CD14-positive monocyte (primary cell): ENCODE results near the gene MYBPHL. TPM values are rescaled to one million over a fixed set of nuclear protein-coding genes. Genes with fewer than 3 reads are reported as not detected.

Experiments
- DNase-seq, 3 donors: peaks; one replicate each; pipeline ENCODE4 v3.0.0-alpha.2; 2011 to 2022
- H2AFZ ChIP-seq: 2 replicates; pipeline ENCODE4 v1.6.0; 2012; ENCODE audit warnings: mild to moderate bottlenecking, low read depth, low read length, inconsistent platforms; ENCODE audit not compliant: insufficient read depth, poor library complexity, severe bottlenecking
- H3K27ac ChIP-seq, 2 donors: 1 replicate in 1 of 2; 2 replicates in 1 of 2; pipeline ENCODE4 v1.5.1; 2012 to 2013; ENCODE audit warnings: low read length in 2 of 2, control low read depth in 1 of 2, inconsistent platforms in 1 of 2, low read depth in 1 of 2, mild to moderate bottlenecking in 1 of 2
- H3K27me3 ChIP-seq, 2 donors: one replicate each; pipeline versions ENCODE4 v1.6.0 to v1.6.1; 2011 to 2013; ENCODE audit warnings: low read length in 2 of 2; ENCODE audit not compliant: control insufficient read depth in 2 of 2, insufficient read depth in 2 of 2
- H3K36me3 ChIP-seq, 2 donors: replicated peaks in 1 of 2; 1 replicate in 1 of 2; 2 replicates in 1 of 2; pipeline versions ENCODE4 v1.5.1 to v1.6.1; 2012 to 2013; ENCODE audit warnings: low read length in 2 of 2, control low read depth in 1 of 2, inconsistent platforms in 1 of 2, mild to moderate bottlenecking in 1 of 2; ENCODE audit not compliant: insufficient read depth in 2 of 2, control insufficient read depth in 1 of 2
- H3K4me1 ChIP-seq, 2 donors: 1 replicate in 1 of 2; 2 replicates in 1 of 2; pipeline versions ENCODE4 v1.5.1 to v1.6.1; 2012 to 2013; ENCODE audit warnings: low read length in 2 of 2, control low read depth in 1 of 2, inconsistent platforms in 1 of 2, mild to moderate bottlenecking in 1 of 2, moderate library complexity in 1 of 2; ENCODE audit not compliant: insufficient read depth in 2 of 2, control insufficient read depth in 1 of 2
- H3K4me2 ChIP-seq: replicated peaks from 2 replicates; pipeline ENCODE3; 2012; ENCODE audit warnings: low read length, moderate library complexity, mild to moderate bottlenecking; ENCODE audit not compliant: poor library complexity, severe bottlenecking; ENCODE audit errors: extremely low read depth
- H3K4me3 ChIP-seq, 3 experiments: fragments of 200-600 bp in 1 of 3; sonication (generic) in 1 of 3; replicated peaks in 1 of 3; 1 replicate in 2 of 3; 2 replicates in 1 of 3; pipeline ENCODE4 v1.5.1; 2011 to 2013; ENCODE audit warnings: low read length in 3 of 3, mild to moderate bottlenecking in 3 of 3, control low read depth in 2 of 3, low read depth in 2 of 3, inconsistent platforms in 1 of 3, moderate library complexity in 1 of 3
- H3K79me2 ChIP-seq: 2 replicates; pipeline ENCODE4 v1.6.0; 2012; ENCODE audit warnings: mild to moderate bottlenecking, control low read depth, inconsistent platforms, low read length, moderate library complexity; ENCODE audit not compliant: insufficient read depth
- H3K9ac ChIP-seq: 2 replicates; pipeline ENCODE4 v1.6.0; 2017; ENCODE audit warnings: low read length, mild to moderate bottlenecking; ENCODE audit not compliant: insufficient read depth, poor library complexity, severe bottlenecking
- H3K9me3 ChIP-seq, 2 donors: replicated peaks in 1 of 2; 1 replicate in 1 of 2; 2 replicates in 1 of 2; pipeline versions ENCODE4 v1.5.1 to v1.6.1; 2012 to 2013; ENCODE audit warnings: low read length in 2 of 2, control low read depth in 1 of 2; ENCODE audit not compliant: control insufficient read depth in 1 of 2, insufficient read depth in 1 of 2
- H4K20me1 ChIP-seq: 2 replicates; pipeline ENCODE4 v1.6.0; 2012; ENCODE audit warnings: mild to moderate bottlenecking, low read length, control low read depth, moderate library complexity; ENCODE audit not compliant: insufficient read depth
- H3K27ac Mint-ChIP-seq, 7 donors: one replicate each; pipeline ENCODE4 v1.8.0; 2020; ENCODE audit warnings: mild to moderate bottlenecking in 7 of 7, mixed read lengths in 7 of 7, moderate library complexity in 6 of 7, inconsistent platforms in 2 of 7
- H3K27me3 Mint-ChIP-seq, 3 donors: one replicate each; pipeline ENCODE4 v1.8.0; 2021 to 2022; ENCODE audit warnings: low read depth in 3 of 3, mild to moderate bottlenecking in 3 of 3, mixed read lengths in 3 of 3, moderate library complexity in 3 of 3, inconsistent platforms in 1 of 3
- H3K36me3 Mint-ChIP-seq, 2 donors: one replicate each; pipeline ENCODE4 v1.8.0; 2020; ENCODE audit warnings: mixed read lengths in 2 of 2, inconsistent platforms in 1 of 2, mild to moderate bottlenecking in 1 of 2
- H3K4me1 Mint-ChIP-seq: one replicate; pipeline ENCODE4 v1.8.0; 2020; ENCODE audit warnings: mild to moderate bottlenecking, mixed read lengths
- H3K4me3 Mint-ChIP-seq, 2 donors: one replicate each; pipeline ENCODE4 v1.8.0; 2020; ENCODE audit warnings: mild to moderate bottlenecking in 2 of 2, mixed read lengths in 2 of 2, moderate library complexity in 1 of 2
- H3K9me3 Mint-ChIP-seq, 7 donors: one replicate each; pipeline ENCODE4 v1.8.0; 2020 to 2022; ENCODE audit warnings: mixed read lengths in 7 of 7, mild to moderate bottlenecking in 6 of 7, moderate library complexity in 6 of 7, inconsistent platforms in 2 of 7
- CTCF ChIP-seq: fragments of 200-600 bp; IDR thresholded peaks from one replicate; pipeline ENCODE4 v1.8.0; 2022; ENCODE audit warnings: antibody characterized with exemption, mild to moderate bottlenecking
- WGBS: methylation state at CpG from one replicate; pipeline ENCODE4 v1.1.5; 2013; ENCODE audit warnings: missing lambda C conversion rate; ENCODE audit not compliant: insufficient coverage; 5-methylcytosine and 5-hydroxymethylcytosine counted together
- intact Hi-C, 2 donors: fragments of 100-400 bp; cut with micrococcal nuclease; formaldehyde crosslinking; loops; one replicate each; pipeline versions ENCODE4 v1.15.0 to v1.15.1; 2023
- polyA plus RNA-seq, 3 donors: library from polyadenylated mRNA; depleted of rRNA in 1 of 3; unstranded in 2 of 3; stranded (reverse) in 1 of 3; fragments of 300-500 nt in 2 of 3; fragments of >200 nt in 1 of 3; fragmentation: Illumina TruSeq in 2 of 3; gene quantifications; 1 replicate in 2 of 3; 2 replicates in 1 of 3; pipeline ENCODE4 v1.2.3, GENCODE V29; 2012 to 2021

MYBPHL gene
- polyA plus RNA-seq, 3 donors = 0.13 TPM; not detected in 2

DNA sequence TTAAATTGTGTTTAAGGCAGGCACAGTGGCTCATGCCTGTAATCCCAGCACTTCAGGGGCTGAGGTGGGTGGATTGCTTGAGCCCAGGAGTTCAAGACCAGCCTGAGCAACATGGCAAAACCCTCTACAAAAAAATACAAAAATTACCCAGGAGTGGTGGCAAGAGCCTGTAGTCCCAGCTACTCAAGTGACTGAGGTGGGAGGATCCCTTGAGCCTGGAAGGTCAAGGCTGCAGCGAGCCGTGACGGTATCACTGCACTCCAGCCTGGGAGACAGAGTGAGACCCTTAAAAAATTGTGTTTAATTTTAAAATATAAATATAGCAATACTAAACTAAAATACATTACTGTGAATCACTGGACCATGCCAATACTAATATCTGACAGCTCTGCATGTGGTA lies 48.1 kb upstream of the MYBPHL start:
- H3K9me3 ChIP-seq = no peaks in the 10 kb centered on the region
- WGBS = no CpG with 5 or more reads among the region's 3 CpGs
- no peaks in the 10 kb centered on the region for H3K79me2 ChIP-seq
- Mint-ChIP-seq H3K4me1 (no peaks in the 10 kb centered on the region), H3K36me3 (peaks cover 61 to 72% of the 10 kb centered on the region in 2 donors), H3K27me3 (peaks cover 0 to 3% (median 2%) of the 10 kb centered on the region in 3 donors), H3K4me3 (no peak overlapping the region), H3K27ac (no peak overlapping the region), H3K9me3 (peaks cover 0 to 2% (median 0%) of the 10 kb centered on the region in 7 donors)
- H3K4me1 ChIP-seq = peaks cover under 1% of the 10 kb centered on the region in 2 donors
- peaks cover 3% of the 10 kb centered on the region for H4K20me1 ChIP-seq
- no peak overlapping the region for H3K4me2 ChIP-seq
- no peak overlapping the region for H3K4me3 ChIP-seq
- peaks cover 47 to 81% of the 10 kb centered on the region in 2 donors for H3K36me3 ChIP-seq
- DNase-seq = no peak
- no peak overlapping the region for H3K27ac ChIP-seq
- H3K9ac ChIP-seq = no peak overlapping the region
- intact Hi-C loops = no loop called here
- H3K27me3 ChIP-seq = no peaks in the 10 kb centered on the region
- TF ChIP-seq CTCF = no peak
- H2AFZ ChIP-seq = no peak overlapping the region

DNA sequence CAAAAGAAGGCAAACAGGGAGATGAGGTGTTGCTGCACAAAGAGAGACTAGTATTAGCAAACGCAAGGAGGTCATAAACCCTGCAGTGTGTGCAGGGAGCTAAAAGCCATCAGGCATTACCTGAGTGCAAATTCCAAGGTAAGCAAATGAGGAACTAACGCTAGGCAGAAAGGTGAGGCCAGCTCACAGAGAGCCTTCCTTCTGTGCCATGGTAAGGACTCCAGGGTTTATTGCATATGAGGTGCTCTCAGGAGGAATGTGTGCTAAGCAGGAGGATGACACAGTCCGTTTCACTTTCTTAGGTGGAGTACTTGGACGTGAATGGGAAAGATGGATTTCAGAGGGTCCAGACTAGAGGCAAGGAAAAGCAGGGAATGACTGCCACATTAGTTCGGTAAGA lies 44.6 kb upstream of the MYBPHL start:
- intact Hi-C loops = no loop called here
- H3K4me3 Mint-ChIP-seq = no peak overlapping the region
- H3K9ac ChIP-seq = no peak overlapping the region

More for the DNA sequence above, 44.6 kb upstream of the MYBPHL start:
- Histone ChIP-seq H3K79me2 (no peaks in the 10 kb centered on the region), H3K4me1 (no peaks in the 10 kb centered on the region), H3K27me3 (no peaks in the 10 kb centered on the region), H3K9me3 (no peaks in the 10 kb centered on the region), H2AFZ (no peak overlapping the region), H3K36me3 (peaks cover 74 to 96% of the 10 kb centered on the region in 2 donors), H4K20me1 (peaks cover 3% of the 10 kb centered on the region), H3K4me3 (no peak overlapping the region), H3K27ac (no peak overlapping the region), H3K4me2 (no peak overlapping the region)
- no peak for TF ChIP-seq CTCF
- Mint-ChIP-seq H3K9me3 (peaks cover 0 to 2% (median 0%) of the 10 kb centered on the region in 7 donors), H3K4me1 (no peaks in the 10 kb centered on the region), H3K36me3 (peaks cover 69 to 87% of the 10 kb centered on the region in 2 donors), H3K27ac (no peak overlapping the region), H3K27me3 (peaks cover 0 to 3% (median 0%) of the 10 kb centered on the region in 3 donors)
- DNase-seq = no peak
- WGBS = 94% methylated on average over 5 of the region's 5 CpGs
